GM12892 (cell line): ENCODE measurements around the gene STUM.

ENCODE experiments used
- DNase-seq: peaks from one replicate; pipeline ENCODE4 v3.0.0; 2011; ENCODE audit not compliant: insufficient read length
- FAIRE-seq: peaks from 2 replicates; lab custom pipeline; 2011; peaks lifted over from hg19 to GRCh38; lab: Jason Lieb, UNC
- POLR2A ChIP-seq: IDR thresholded peaks from 2 replicates; pipeline ENCODE4 v1.6.1; 2011; ENCODE audit warnings: low read depth, low read length, control low read depth
- POLR2AphosphoS5 ChIP-seq: IDR thresholded peaks from 2 replicates; pipeline ENCODE4 v1.6.1; 2011; ENCODE audit warnings: low read depth, low read length, control low read depth
- TAF1 ChIP-seq: IDR thresholded peaks from 2 replicates; pipeline ENCODE4 v1.6.1; 2011; ENCODE audit warnings: low read depth, mild to moderate bottlenecking, control low read depth, low read length, borderline replicate concordance

Gene STUM

GRCh38 chr1:226553266-226553923 lies 4.8 kb downstream of the STUM start:
- TF ChIP-seq POLR2A, result no peak
- DNase-seq (no peak), FAIRE-seq (no peak)

DNA sequence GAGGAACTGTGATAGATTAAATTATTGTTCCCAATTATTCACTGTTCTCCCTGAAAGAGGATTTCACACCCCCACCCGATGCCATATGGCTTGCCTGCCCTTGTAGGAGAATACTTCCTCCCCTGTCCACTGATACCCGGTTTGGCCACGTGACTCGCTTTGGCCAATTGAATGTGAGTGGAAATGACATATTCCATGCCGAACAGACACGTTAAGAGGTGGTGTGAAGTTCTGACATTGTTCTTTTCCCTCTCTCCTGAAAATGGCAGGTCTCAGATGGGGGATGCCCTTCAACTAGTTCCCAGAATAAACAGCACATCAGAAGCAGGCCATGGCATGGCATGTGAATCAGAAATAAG lies 5.3 kb downstream of the STUM start:
- no peak for DNase-seq
- FAIRE-seq, result no peak
- TF ChIP-seq TAF1 (no peak), POLR2A (no peak), POLR2AphosphoS5 (no peak)

- FAIRE-seq (no peak), DNase-seq (no peak)
- TF ChIP-seq POLR2A, result no peak
- TF ChIP-seq POLR2AphosphoS5, result no peak
- TF ChIP-seq TAF1, result no peak
Observed at GRCh38 chr1:226555092-226555491, 6.5 kb downstream of the STUM start.

DNA sequence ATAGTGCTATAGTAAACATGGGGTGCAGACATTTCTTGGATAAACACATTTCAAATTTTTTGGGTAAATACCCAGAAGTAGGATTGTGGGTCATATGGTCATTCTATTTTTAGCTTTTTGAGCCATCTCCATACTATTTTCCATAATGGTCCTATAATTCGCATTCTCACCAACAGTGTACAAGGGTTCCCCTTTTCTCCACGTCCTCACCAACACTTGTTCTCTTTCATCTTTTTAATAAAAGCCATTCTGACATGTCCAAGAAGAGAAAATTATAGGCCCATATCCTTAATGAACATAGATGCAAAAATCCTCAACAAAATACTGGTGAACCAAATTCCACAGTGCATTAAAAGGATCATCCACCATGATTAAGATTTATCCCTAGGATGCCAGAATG lies 8.9 kb downstream of the STUM start:
- TF ChIP-seq POLR2A (no peak), TAF1 (no peak), POLR2AphosphoS5 (no peak)
- no peak for FAIRE-seq
- DNase-seq, result no peak

DNA sequence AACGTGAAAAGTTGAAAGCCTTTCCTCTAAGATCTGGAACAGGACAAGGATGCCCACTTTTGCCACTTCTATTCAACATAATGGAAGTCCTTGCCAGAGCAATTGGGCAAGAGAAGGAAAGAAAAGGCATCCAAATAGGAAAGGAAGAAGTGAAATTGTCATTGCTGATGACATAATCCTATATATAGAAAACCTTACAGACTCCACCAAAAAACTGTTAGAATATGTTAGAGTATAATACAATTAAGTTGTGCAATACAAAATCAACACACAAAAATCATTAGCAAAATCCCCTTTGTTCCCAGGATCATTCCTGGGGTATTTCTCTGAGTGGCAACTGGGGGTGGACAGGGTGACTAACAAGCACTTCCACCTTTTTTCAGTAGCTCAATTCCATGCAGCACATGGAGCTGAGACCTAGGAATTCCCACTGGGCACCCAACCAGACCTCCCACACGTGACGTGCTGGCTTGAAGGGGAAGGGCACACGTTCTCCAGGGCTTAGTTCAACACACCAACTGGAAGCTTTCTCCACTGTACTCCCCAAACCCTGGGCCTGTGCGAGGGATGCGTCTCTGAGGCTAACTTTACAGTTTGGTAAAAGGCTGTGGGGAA lies 9.6 kb downstream of the STUM start:
- no peak for FAIRE-seq
- no peak for DNase-seq
- TF ChIP-seq TAF1 (no peak), POLR2AphosphoS5 (no peak), POLR2A (no peak)

GRCh38 chr1:226560243-226560642 lies 11.7 kb downstream of the STUM start:
- FAIRE-seq (no peak), DNase-seq (no peak)
- TF ChIP-seq POLR2AphosphoS5, result no peak

- TF ChIP-seq POLR2A, result no peak
- TF ChIP-seq TAF1, result no peak
- no peak for TF ChIP-seq POLR2AphosphoS5
- FAIRE-seq (no peak), DNase-seq (no peak)
Observed at GRCh38 chr1:226562989-226563388, 14.4 kb downstream of the STUM start.

- TF ChIP-seq TAF1 (no peak), POLR2A (no peak), POLR2AphosphoS5 (no peak)
- FAIRE-seq (no peak), DNase-seq (no peak)
Observed at GRCh38 chr1:226563666-226564065, 15.1 kb downstream of the STUM start.

GRCh38 chr1:226565476-226565875 lies 16.9 kb downstream of the STUM start:
- no peak for FAIRE-seq
- TF ChIP-seq POLR2A, result no peak
- TF ChIP-seq POLR2AphosphoS5, result no peak
- no peak for TF ChIP-seq TAF1
- DNase-seq, result no peak

DNA sequence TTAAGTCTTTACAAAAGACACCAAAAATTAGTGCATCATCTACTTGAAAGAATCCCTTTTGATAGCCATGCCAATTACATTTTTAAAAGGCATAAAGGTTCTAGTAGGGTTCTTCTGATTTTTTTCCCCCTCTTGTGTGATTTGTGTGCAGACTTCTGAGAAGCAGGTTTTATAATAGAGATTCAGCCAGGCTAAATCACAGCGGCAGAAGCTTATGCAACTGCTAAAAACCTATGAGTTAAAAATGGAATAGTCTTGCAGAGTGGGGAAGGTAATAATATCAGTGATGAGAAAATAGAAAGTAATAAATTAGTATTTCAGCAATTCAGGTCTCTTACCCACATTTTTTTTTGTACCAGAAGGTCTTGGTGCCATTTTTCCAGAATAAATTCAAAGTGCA lies 17.7 kb downstream of the STUM start:
- FAIRE-seq, result no peak

GRCh38 chr1:226566760-226567159 lies 18.2 kb downstream of the STUM start:
- FAIRE-seq, result no peak
- TF ChIP-seq POLR2AphosphoS5, result no peak
- no peak for TF ChIP-seq TAF1
- TF ChIP-seq POLR2A, result no peak
- DNase-seq, result no peak

More for the DNA sequence above, 17.7 kb downstream of the STUM start:
- DNase-seq, result no peak
- no peak for TF ChIP-seq TAF1
- no peak for TF ChIP-seq POLR2AphosphoS5
- TF ChIP-seq POLR2A, result no peak

DNA sequence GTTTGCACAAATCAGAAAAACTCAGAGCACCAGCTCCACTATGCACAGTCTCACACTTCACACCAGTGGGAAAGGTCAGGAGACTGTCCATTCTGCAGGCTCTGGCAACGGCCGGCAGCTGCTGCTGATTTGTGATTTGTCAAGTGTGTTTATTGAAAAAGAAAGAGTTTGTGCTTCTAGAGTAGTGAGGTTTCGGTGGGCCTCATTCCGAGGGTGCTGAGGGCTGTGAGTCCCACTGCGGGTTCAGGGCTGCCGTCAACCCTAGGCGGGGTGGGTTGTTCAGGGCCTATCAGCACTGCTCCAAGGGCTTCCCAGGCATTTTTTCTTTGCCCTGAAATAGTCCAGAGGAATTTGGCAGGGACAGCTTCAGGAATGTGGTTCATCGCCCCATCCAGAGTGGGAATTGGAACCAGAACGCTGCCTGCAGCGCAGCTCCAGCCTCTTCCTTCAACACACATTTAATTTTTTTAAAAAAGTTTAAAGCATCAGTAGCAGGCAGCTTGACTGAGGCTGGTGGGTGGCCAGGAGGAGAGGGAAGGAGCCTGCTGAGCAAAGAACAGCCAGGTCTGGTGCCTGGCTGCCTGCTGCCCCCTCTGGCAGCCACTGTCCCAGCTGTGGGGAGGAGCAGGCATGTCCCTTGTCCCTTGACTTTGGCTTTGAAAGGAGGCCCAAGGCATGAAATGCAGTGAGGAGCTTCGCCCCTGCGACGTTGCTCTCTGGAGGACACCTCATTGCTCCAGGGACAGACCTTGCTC lies 19.7 kb downstream of the STUM start:
- TF ChIP-seq TAF1 (no peak), POLR2AphosphoS5 (no peak), POLR2A (no peak)
- DNase-seq, result no peak

More for the DNA sequence above, 19.7 kb downstream of the STUM start:
- no peak for FAIRE-seq
